Measurements from ENCODE around the gene CNP. TPM values are rescaled to one million over a fixed set of nuclear protein-coding genes. Genes with fewer than 3 reads are reported as not detected.

Gene CNP
- total and polyA plus RNA-seq, 2 donors (not counting 1 experiment from before 2014, with no cell fraction given): 57.7 to 60.4 TPM

GRCh38 chr17:41962111-41962510 lies 4.5 kb upstream of the CNP start:
- Histone ChIP-seq H3K79me2 (ENCODE audit: control insufficient read depth, insufficient read depth, low read length) (peaks cover 1% of the 10 kb centered on the region), H3K4me3 (replicated peaks in 1 of 4; ENCODE audit: control extremely low read depth in 1 of 4, insufficient read depth in 1 of 4, low read depth in 3 of 4, low read length in 4 of 4) (no peak overlapping the region), H3K36me3 (ENCODE audit: control insufficient read depth, insufficient read depth, low read length) (no peaks in the 10 kb centered on the region), H2AFZ (ENCODE audit: low read length) (no peak overlapping the region), H3K27me3 (ENCODE audit: control insufficient read depth, insufficient read depth, low read length) (no peaks in the 10 kb centered on the region), H3K9ac (ENCODE audit: insufficient read depth, low read length) (no peak overlapping the region), H3K4me1 (ENCODE audit: control insufficient read depth, extremely low read depth, insufficient read depth, low read length) (peaks cover 6% of the 10 kb centered on the region), H3K9me3 (ENCODE audit: control insufficient read depth, insufficient read depth, low read depth, low read length) (no peaks in the 10 kb centered on the region), H3K27ac (ENCODE audit: insufficient read depth, low read length) (no peak overlapping the region), H4K20me1 (ENCODE audit: control insufficient read depth, extremely low read depth, insufficient read depth, low read length) (no peaks in the 10 kb centered on the region), H3K4me2 (ENCODE audit: extremely low read depth, insufficient read depth, low read length) (no peak overlapping the region)
- DNase-seq (ENCODE audit: low read depth in 2 of 2): no peak
- TF ChIP-seq CTCF (conservative IDR thresholded peaks at IDR 0.05 in 1 of 2, IDR thresholded peaks at IDR 0.05 in 1 of 2; ENCODE audit: low read depth in 1 of 2, low read length in 2 of 2): no peak
- TF ChIP-seq EZH2 (IDR thresholded peaks at IDR 0.05; ENCODE audit: low read length, missing control alignments): no peak

GRCh38 chr17:41962768-41963434 lies 3.7 kb upstream of the CNP start:
- TF ChIP-seq CTCF (conservative IDR thresholded peaks at IDR 0.05 in 1 of 2, IDR thresholded peaks at IDR 0.05 in 1 of 2; ENCODE audit: low read depth in 1 of 2, low read length in 2 of 2) (peak; percentile 87 to 94), EZH2 (IDR thresholded peaks at IDR 0.05; ENCODE audit: low read length, missing control alignments) (no peak)
- peak; percentile 40 to 66 for DNase-seq (ENCODE audit: low read depth in 2 of 2)
- Histone ChIP-seq H3K4me3 (replicated peaks in 1 of 4; ENCODE audit: control extremely low read depth in 1 of 4, insufficient read depth in 1 of 4, low read depth in 3 of 4, low read length in 4 of 4) (no peak overlapping the region), H3K9ac (ENCODE audit: insufficient read depth, low read length) (no peak overlapping the region), H4K20me1 (ENCODE audit: control insufficient read depth, extremely low read depth, insufficient read depth, low read length) (no peaks in the 10 kb centered on the region), H3K4me2 (ENCODE audit: extremely low read depth, insufficient read depth, low read length) (no peak overlapping the region), H3K9me3 (ENCODE audit: control insufficient read depth, insufficient read depth, low read depth, low read length) (no peaks in the 10 kb centered on the region), H3K36me3 (ENCODE audit: control insufficient read depth, insufficient read depth, low read length) (no peaks in the 10 kb centered on the region), H2AFZ (ENCODE audit: low read length) (no peak overlapping the region), H3K79me2 (ENCODE audit: control insufficient read depth, insufficient read depth, low read length) (peaks cover 9% of the 10 kb centered on the region), H3K27ac (ENCODE audit: insufficient read depth, low read length) (no peak overlapping the region), H3K27me3 (ENCODE audit: control insufficient read depth, insufficient read depth, low read length) (no peaks in the 10 kb centered on the region), H3K4me1 (ENCODE audit: control insufficient read depth, extremely low read depth, insufficient read depth, low read length) (peaks cover 6% of the 10 kb centered on the region)

GRCh38 chr17:41965694-41966462 lies 717 bp upstream of the CNP start:
- H4K20me1 ChIP-seq (ENCODE audit: control insufficient read depth, extremely low read depth, insufficient read depth, low read length): no peaks in the 10 kb centered on the region
- H2AFZ ChIP-seq (ENCODE audit: low read length): peak overlapping the region; percentile 42
- H3K79me2 ChIP-seq (ENCODE audit: control insufficient read depth, insufficient read depth, low read length): peaks cover 27% of the 10 kb centered on the region
- DNase-seq (ENCODE audit: low read depth in 2 of 2): peak; percentile 28 to 40
- no peaks in the 10 kb centered on the region for H3K27me3 ChIP-seq (ENCODE audit: control insufficient read depth, insufficient read depth, low read length)
- H3K4me3 ChIP-seq (replicated peaks in 1 of 4; ENCODE audit: control extremely low read depth in 1 of 4, insufficient read depth in 1 of 4, low read depth in 3 of 4, low read length in 4 of 4): peak overlapping the region; percentile 58 to 97 (median 84)
- H3K4me2 ChIP-seq (ENCODE audit: extremely low read depth, insufficient read depth, low read length): peak overlapping the region; percentile 98
- peak overlapping the region; percentile 36 for H3K9ac ChIP-seq (ENCODE audit: insufficient read depth, low read length)
- no peak for TF ChIP-seq CTCF (conservative IDR thresholded peaks at IDR 0.05 in 1 of 2, IDR thresholded peaks at IDR 0.05 in 1 of 2; ENCODE audit: low read depth in 1 of 2, low read length in 2 of 2)
- no peak for TF ChIP-seq EZH2 (IDR thresholded peaks at IDR 0.05; ENCODE audit: low read length, missing control alignments)
- no peaks in the 10 kb centered on the region for H3K9me3 ChIP-seq (ENCODE audit: control insufficient read depth, insufficient read depth, low read depth, low read length)
- H3K36me3 ChIP-seq (ENCODE audit: control insufficient read depth, insufficient read depth, low read length): peaks cover 8% of the 10 kb centered on the region
- H3K27ac ChIP-seq (ENCODE audit: insufficient read depth, low read length): peak overlapping the region; percentile 3
- peaks cover 6% of the 10 kb centered on the region for H3K4me1 ChIP-seq (ENCODE audit: control insufficient read depth, extremely low read depth, insufficient read depth, low read length)

Measured in fibroblast of lung (primary cell).